Measurements from ENCODE around the gene CCDC3.

CCDC3 gene

DNA sequence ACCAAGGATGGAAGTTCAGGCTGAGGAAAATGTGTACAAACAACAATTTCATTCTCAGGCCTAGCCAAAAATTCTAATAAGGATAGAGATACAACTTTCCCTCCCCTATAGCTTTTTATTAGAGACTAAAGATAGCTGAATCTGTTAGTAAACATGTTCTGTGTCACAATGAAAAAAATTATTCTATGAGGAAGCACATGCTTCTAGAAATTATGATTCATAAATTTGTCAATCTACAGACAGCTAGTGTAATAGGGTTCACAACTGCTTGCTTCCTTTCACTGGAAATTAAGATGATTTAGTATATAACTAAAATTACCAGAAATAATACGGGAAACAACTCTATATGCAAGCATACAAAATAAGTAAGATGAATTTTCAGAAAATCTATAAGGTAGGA, 56.6 kb downstream of the CCDC3 start:
- no peak for DNase-seq (ENCODE audit: low read depth)
- Histone ChIP-seq H3K4me1 (ENCODE audit: control insufficient read depth, insufficient read depth, low read length) (peaks cover 13% of the 10 kb centered on the region), H3K27me3 (replicated peaks; ENCODE audit: control insufficient read depth, insufficient read depth, low read length) (no peaks in the 10 kb centered on the region), H3K9me3 (ENCODE audit: control insufficient read depth, low read length) (no peaks in the 10 kb centered on the region), H3K4me3 (ENCODE audit: low read length) (no peak overlapping the region), H3K36me3 (ENCODE audit: control insufficient read depth, insufficient read depth, low read length, severe bottlenecking) (no peaks in the 10 kb centered on the region), H3K9ac (ENCODE audit: low read length) (no peak overlapping the region)

DNA sequence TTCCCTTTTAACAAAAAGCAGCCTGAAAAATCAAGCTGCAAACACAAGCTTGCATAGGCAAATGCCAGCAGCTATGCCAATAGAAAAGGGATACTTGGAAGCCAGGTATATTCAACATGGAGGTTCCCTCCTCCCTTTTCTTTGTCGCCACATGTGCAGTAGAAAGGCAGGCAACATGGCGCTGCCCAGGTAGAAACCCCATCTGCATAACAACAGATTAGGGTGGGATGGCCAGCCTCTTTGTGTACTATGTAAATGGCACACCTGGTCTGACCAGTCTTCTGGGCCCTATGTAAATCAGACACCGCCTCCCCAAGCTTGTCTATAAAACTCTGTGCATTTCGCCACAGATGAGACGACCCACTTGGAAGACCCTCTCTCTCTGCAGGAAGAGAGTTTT, 58.1 kb downstream of the CCDC3 start:
- H3K9ac ChIP-seq (ENCODE audit: low read length) = no peak overlapping the region
- H3K27me3 ChIP-seq (replicated peaks; ENCODE audit: control insufficient read depth, insufficient read depth, low read length) = no peaks in the 10 kb centered on the region
- H3K4me3 ChIP-seq (ENCODE audit: low read length) = no peak overlapping the region
- no peaks in the 10 kb centered on the region for H3K9me3 ChIP-seq (ENCODE audit: control insufficient read depth, low read length)
- peaks cover 16% of the 10 kb centered on the region for H3K4me1 ChIP-seq (ENCODE audit: control insufficient read depth, insufficient read depth, low read length)
- no peaks in the 10 kb centered on the region for H3K36me3 ChIP-seq (ENCODE audit: control insufficient read depth, insufficient read depth, low read length, severe bottlenecking)
- DNase-seq (ENCODE audit: low read depth) = no peak

- H3K4me1 ChIP-seq (ENCODE audit: control insufficient read depth, insufficient read depth, low read length) = peaks cover 28% of the 10 kb centered on the region
- H3K4me3 ChIP-seq (ENCODE audit: low read length) = peak overlapping the region; percentile 12
- H3K36me3 ChIP-seq (ENCODE audit: control insufficient read depth, insufficient read depth, low read length, severe bottlenecking) = no peaks in the 10 kb centered on the region
- H3K9me3 ChIP-seq (ENCODE audit: control insufficient read depth, low read length) = no peaks in the 10 kb centered on the region
- DNase-seq (ENCODE audit: low read depth) = peak; percentile 25
- no peaks in the 10 kb centered on the region for H3K27me3 ChIP-seq (replicated peaks; ENCODE audit: control insufficient read depth, insufficient read depth, low read length)
- no peak overlapping the region for H3K9ac ChIP-seq (ENCODE audit: low read length)
These were observed 59.5 kb downstream of the CCDC3 start for GRCh38 chr10:12941966-12942365.

- peaks cover 28% of the 10 kb centered on the region for H3K4me1 ChIP-seq (ENCODE audit: control insufficient read depth, insufficient read depth, low read length)
- no peaks in the 10 kb centered on the region for H3K9me3 ChIP-seq (ENCODE audit: control insufficient read depth, low read length)
- H3K27me3 ChIP-seq (replicated peaks; ENCODE audit: control insufficient read depth, insufficient read depth, low read length) = no peaks in the 10 kb centered on the region
- no peak overlapping the region for H3K9ac ChIP-seq (ENCODE audit: low read length)
- DNase-seq (ENCODE audit: low read depth) = no peak
- H3K4me3 ChIP-seq (ENCODE audit: low read length) = no peak overlapping the region
- H3K36me3 ChIP-seq (ENCODE audit: control insufficient read depth, insufficient read depth, low read length, severe bottlenecking) = no peaks in the 10 kb centered on the region
These were observed 60.7 kb downstream of the CCDC3 start for GRCh38 chr10:12940791-12941190.

- H3K9me3 ChIP-seq (ENCODE audit: control insufficient read depth, low read length) = no peaks in the 10 kb centered on the region
- H3K27me3 ChIP-seq (replicated peaks; ENCODE audit: control insufficient read depth, insufficient read depth, low read length) = no peaks in the 10 kb centered on the region
- H3K4me3 ChIP-seq (ENCODE audit: low read length) = no peak overlapping the region
- H3K9ac ChIP-seq (ENCODE audit: low read length) = no peak overlapping the region
- H3K36me3 ChIP-seq (ENCODE audit: control insufficient read depth, insufficient read depth, low read length, severe bottlenecking) = no peaks in the 10 kb centered on the region
- H3K4me1 ChIP-seq (ENCODE audit: control insufficient read depth, insufficient read depth, low read length) = peaks cover 40% of the 10 kb centered on the region
- no peak for DNase-seq (ENCODE audit: low read depth)
These were observed 63.2 kb downstream of the CCDC3 start for GRCh38 chr10:12938271-12938670.

DNA sequence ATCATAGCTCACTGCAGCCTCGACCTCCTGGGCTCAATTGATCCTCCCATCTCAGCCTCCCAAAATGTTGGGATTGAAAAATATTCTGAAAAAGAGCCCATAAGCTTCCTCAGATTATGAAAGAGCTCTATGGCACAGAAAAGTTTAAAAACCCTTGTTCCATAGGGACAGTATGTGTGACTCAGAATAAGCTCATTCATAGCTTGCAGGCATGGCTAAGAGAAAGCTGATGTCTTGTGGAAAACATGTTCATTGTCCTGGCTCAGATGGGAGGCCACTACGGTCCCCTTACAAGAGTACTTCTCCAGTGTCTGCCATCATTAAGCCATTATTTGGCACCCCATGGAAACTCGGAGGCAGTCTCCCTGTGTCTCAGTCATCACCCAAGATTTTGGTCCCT, 64.0 kb downstream of the CCDC3 start:
- H3K9me3 ChIP-seq (ENCODE audit: control insufficient read depth, low read length) = no peaks in the 10 kb centered on the region
- no peak overlapping the region for H3K9ac ChIP-seq (ENCODE audit: low read length)
- peak; percentile 11 for DNase-seq (ENCODE audit: low read depth)

GRCh38 chr10:12934777-12935176, 66.7 kb downstream of the CCDC3 start:
- no peaks in the 10 kb centered on the region for H3K27me3 ChIP-seq (replicated peaks; ENCODE audit: control insufficient read depth, insufficient read depth, low read length)
- peaks cover 26% of the 10 kb centered on the region for H3K4me1 ChIP-seq (ENCODE audit: control insufficient read depth, insufficient read depth, low read length)
- DNase-seq (ENCODE audit: low read depth) = peak; percentile 22
- H3K4me3 ChIP-seq (ENCODE audit: low read length) = no peak overlapping the region
- H3K9me3 ChIP-seq (ENCODE audit: control insufficient read depth, low read length) = no peaks in the 10 kb centered on the region
- no peaks in the 10 kb centered on the region for H3K36me3 ChIP-seq (ENCODE audit: control insufficient read depth, insufficient read depth, low read length, severe bottlenecking)
- no peak overlapping the region for H3K9ac ChIP-seq (ENCODE audit: low read length)

More for the DNA sequence above, 64.0 kb downstream of the CCDC3 start:
- H3K36me3 ChIP-seq (ENCODE audit: control insufficient read depth, insufficient read depth, low read length, severe bottlenecking) = no peaks in the 10 kb centered on the region
- H3K4me3 ChIP-seq (ENCODE audit: low read length) = no peak overlapping the region
- H3K27me3 ChIP-seq (replicated peaks; ENCODE audit: control insufficient read depth, insufficient read depth, low read length) = no peaks in the 10 kb centered on the region
- peaks cover 38% of the 10 kb centered on the region for H3K4me1 ChIP-seq (ENCODE audit: control insufficient read depth, insufficient read depth, low read length)

DNA sequence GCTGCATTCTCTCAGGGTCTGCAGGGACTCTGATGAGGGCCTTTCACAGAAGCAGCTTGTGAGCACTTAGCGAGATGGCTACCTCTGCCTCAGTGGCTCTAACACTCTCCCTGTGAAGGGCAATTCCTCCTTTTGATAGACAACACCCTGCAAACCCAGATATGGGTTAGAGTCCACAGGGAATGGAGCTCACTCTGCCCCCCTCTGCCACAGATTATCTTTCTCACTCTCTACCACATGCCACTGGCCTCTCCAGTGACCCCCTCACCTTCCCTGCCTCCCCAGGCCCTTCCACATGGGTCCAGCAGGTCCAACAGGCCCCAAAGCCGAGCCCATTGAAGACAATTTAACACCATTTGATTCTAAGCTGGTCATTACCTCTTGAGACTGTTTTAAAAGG, 72.1 kb downstream of the CCDC3 start:
- Histone ChIP-seq H3K27me3 (replicated peaks; ENCODE audit: control insufficient read depth, insufficient read depth, low read length) (peaks cover 12% of the 10 kb centered on the region), H3K9me3 (ENCODE audit: control insufficient read depth, low read length) (peaks cover 15% of the 10 kb centered on the region), H3K4me1 (ENCODE audit: control insufficient read depth, insufficient read depth, low read length) (peaks cover 5% of the 10 kb centered on the region), H3K4me3 (ENCODE audit: low read length) (no peak overlapping the region), H3K36me3 (ENCODE audit: control insufficient read depth, insufficient read depth, low read length, severe bottlenecking) (no peaks in the 10 kb centered on the region), H3K9ac (ENCODE audit: low read length) (no peak overlapping the region)
- DNase-seq (ENCODE audit: low read depth) = no peak

DNA sequence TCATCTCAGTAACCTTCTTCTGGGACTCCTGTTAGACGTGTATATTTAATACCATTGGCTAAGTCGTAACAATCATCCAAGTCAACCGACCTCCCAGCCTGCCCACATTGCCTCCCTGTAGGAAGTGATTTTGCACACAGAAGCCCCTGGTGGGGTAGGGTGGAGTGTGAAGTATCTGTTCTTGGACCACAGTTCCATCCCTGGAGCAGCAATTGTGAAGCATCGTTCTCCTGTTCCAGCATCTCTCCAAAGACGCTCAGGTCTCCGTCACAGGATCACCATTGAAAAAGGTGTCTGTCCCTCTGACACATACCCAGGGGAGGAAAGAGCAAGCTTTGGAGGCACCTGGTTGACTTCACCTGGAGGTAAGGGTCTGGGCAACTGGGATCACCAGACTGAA, 72.9 kb downstream of the CCDC3 start:
- DNase-seq (ENCODE audit: low read depth) = no peak
- no peak overlapping the region for H3K4me3 ChIP-seq (ENCODE audit: low read length)
- H3K4me1 ChIP-seq (ENCODE audit: control insufficient read depth, insufficient read depth, low read length) = no peaks in the 10 kb centered on the region

DNA sequence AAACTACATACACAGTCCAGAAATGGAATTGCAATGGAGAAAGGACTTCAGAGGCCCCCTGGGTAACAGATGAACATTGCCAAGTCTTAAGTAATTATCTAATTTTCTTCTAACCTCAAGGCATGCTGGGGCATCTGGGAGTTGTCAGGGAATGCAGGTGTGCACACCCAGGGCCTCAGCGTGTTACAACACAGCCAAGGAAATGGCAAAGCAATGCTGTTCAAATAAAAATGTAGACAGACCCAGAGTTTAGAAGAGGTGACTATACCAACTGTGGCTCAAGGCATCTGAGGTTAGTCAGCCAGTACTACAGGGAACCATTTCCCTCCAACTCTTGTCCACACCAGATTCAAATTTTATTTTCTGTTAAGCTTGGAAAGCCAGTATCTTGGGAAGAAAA, 73.6 kb downstream of the CCDC3 start:
- H3K9me3 ChIP-seq (ENCODE audit: control insufficient read depth, low read length) = peaks cover 15% of the 10 kb centered on the region
- H3K4me3 ChIP-seq (ENCODE audit: low read length) = no peak overlapping the region
- no peaks in the 10 kb centered on the region for H3K36me3 ChIP-seq (ENCODE audit: control insufficient read depth, insufficient read depth, low read length, severe bottlenecking)
- H3K27me3 ChIP-seq (replicated peaks; ENCODE audit: control insufficient read depth, insufficient read depth, low read length) = peaks cover 26% of the 10 kb centered on the region
- no peak for DNase-seq (ENCODE audit: low read depth)
- no peaks in the 10 kb centered on the region for H3K4me1 ChIP-seq (ENCODE audit: control insufficient read depth, insufficient read depth, low read length)
- no peak overlapping the region for H3K9ac ChIP-seq (ENCODE audit: low read length)

More for the DNA sequence above, 72.9 kb downstream of the CCDC3 start:
- no peak overlapping the region for H3K9ac ChIP-seq (ENCODE audit: low read length)
- no peaks in the 10 kb centered on the region for H3K36me3 ChIP-seq (ENCODE audit: control insufficient read depth, insufficient read depth, low read length, severe bottlenecking)
- peaks cover 15% of the 10 kb centered on the region for H3K9me3 ChIP-seq (ENCODE audit: control insufficient read depth, low read length)
- peaks cover 19% of the 10 kb centered on the region for H3K27me3 ChIP-seq (replicated peaks; ENCODE audit: control insufficient read depth, insufficient read depth, low read length)

- Histone ChIP-seq H3K4me1 (ENCODE audit: control insufficient read depth, insufficient read depth, low read length) (peaks cover 7% of the 10 kb centered on the region), H3K4me3 (ENCODE audit: low read length) (no peak overlapping the region), H3K27me3 (replicated peaks; ENCODE audit: control insufficient read depth, insufficient read depth, low read length) (peaks cover 33% of the 10 kb centered on the region), H3K9me3 (ENCODE audit: control insufficient read depth, low read length) (peaks cover 15% of the 10 kb centered on the region), H3K36me3 (ENCODE audit: control insufficient read depth, insufficient read depth, low read length, severe bottlenecking) (no peaks in the 10 kb centered on the region), H3K9ac (ENCODE audit: low read length) (no peak overlapping the region)
- DNase-seq (ENCODE audit: low read depth) = no peak
These were observed 75.7 kb downstream of the CCDC3 start for GRCh38 chr10:12925845-12926244.

DNA sequence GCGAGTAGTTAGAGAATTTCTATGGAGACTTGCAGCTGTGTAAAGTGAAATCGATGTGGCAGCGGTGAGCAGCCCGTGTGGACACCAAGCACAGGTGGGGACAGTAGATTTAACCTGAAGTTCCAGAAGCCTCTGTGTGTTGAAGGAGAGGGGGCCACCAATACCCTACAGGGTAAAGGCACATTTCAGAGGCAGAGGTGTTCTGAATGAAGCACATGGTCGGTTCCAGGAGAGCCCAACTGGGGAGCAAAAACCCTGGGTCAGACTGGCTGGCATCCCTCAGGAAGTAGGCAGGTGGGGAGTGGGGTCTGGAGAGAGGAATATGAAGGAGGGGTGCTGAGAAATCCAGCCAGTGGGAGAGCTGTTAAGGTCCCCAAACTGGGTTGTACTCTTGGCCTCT, 76.6 kb downstream of the CCDC3 start:
- no peak for DNase-seq (ENCODE audit: low read depth)
- H3K4me1 ChIP-seq (ENCODE audit: control insufficient read depth, insufficient read depth, low read length) = peaks cover 9% of the 10 kb centered on the region
- H3K4me3 ChIP-seq (ENCODE audit: low read length) = no peak overlapping the region
- no peak overlapping the region for H3K9ac ChIP-seq (ENCODE audit: low read length)
- peaks cover 33% of the 10 kb centered on the region for H3K27me3 ChIP-seq (replicated peaks; ENCODE audit: control insufficient read depth, insufficient read depth, low read length)
- peaks cover 15% of the 10 kb centered on the region for H3K9me3 ChIP-seq (ENCODE audit: control insufficient read depth, low read length)
- no peaks in the 10 kb centered on the region for H3K36me3 ChIP-seq (ENCODE audit: control insufficient read depth, insufficient read depth, low read length, severe bottlenecking)
